ENCODE results near the gene AMIGO2. TPM values are rescaled to one million over a fixed set of nuclear protein-coding genes. Genes with fewer than 3 reads are reported as not detected.

AMIGO2 gene
- total RNA-seq, 1 donor from 2014 or later, result 16.9 TPM

DNA sequence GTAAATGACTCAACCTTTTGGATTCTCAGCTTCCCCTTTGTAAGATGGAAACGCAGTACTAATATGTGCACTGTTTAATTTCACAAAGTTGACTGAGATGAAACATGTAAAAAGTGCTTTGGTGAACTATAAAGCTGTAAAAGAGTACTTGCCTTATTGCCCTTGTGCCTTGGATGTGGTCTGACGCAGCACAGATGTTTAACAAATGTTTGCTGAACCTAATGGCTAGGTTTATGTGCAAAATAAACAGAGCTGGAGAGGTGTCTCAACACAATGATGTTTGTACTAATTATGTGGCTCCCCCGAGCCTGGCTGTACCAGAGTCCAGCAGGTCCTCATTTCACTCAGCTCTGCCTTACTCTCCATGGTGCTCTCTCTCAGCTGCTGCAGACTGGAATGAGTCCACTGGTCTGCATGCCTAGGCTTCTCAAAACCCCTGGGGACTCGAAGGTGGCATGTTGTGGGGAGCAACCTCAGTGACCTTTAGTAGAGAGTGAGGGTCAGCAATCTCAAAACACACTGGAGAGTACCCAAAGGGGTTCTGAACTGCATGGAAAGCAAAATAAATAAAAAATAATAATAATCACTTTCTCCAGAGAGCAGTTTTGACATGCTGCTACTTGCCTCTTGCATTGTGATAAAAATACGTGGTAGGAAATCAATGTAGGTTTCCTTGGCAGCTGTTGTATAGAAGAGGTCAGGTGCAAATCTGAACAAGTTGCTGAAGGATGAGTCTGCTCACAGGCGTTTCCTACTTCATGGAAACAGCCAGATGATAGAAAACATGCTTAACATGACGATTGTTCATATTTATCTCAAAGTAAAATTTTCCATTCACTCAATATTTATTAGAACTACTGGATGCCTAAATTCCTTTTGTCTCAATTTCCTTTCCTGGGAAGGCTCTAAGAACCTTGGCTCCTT, 8.5 kb upstream of the AMIGO2 start:
- no peaks in the 10 kb centered on the region for H3K36me3 Mint-ChIP-seq (ENCODE audit: unreplicated experiment)
- H3K9me3 Mint-ChIP-seq (ENCODE audit: unreplicated experiment), result peaks cover 7% of the 10 kb centered on the region
- no peaks in the 10 kb centered on the region for H3K27me3 Mint-ChIP-seq (ENCODE audit: unreplicated experiment)
- no peak overlapping the region for H3K4me3 Mint-ChIP-seq (ENCODE audit: unreplicated experiment)
- TF ChIP-seq, protein P1, sequence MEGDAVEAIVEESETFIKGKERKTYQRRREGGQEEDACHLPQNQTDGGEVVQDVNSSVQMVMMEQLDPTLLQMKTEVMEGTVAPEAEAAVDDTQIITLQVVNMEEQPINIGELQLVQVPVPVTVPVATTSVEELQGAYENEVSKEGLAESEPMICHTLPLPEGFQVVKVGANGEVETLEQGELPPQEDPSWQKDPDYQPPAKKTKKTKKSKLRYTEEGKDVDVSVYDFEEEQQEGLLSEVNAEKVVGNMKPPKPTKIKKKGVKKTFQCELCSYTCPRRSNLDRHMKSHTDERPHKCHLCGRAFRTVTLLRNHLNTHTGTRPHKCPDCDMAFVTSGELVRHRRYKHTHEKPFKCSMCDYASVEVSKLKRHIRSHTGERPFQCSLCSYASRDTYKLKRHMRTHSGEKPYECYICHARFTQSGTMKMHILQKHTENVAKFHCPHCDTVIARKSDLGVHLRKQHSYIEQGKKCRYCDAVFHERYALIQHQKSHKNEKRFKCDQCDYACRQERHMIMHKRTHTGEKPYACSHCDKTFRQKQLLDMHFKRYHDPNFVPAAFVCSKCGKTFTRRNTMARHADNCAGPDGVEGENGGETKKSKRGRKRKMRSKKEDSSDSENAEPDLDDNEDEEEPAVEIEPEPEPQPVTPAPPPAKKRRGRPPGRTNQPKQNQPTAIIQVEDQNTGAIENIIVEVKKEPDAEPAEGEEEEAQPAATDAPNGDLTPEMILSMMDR (IDR thresholded peaks at IDR 0.05), result no peak
- H3K4me1 Mint-ChIP-seq (ENCODE audit: unreplicated experiment), result peaks cover 60% of the 10 kb centered on the region
- no peak for DNase-seq (ENCODE audit: extremely low spot score, unreplicated experiment)
- H3K27ac Mint-ChIP-seq (ENCODE audit: unreplicated experiment), result peak overlapping the region; percentile 74

DNA sequence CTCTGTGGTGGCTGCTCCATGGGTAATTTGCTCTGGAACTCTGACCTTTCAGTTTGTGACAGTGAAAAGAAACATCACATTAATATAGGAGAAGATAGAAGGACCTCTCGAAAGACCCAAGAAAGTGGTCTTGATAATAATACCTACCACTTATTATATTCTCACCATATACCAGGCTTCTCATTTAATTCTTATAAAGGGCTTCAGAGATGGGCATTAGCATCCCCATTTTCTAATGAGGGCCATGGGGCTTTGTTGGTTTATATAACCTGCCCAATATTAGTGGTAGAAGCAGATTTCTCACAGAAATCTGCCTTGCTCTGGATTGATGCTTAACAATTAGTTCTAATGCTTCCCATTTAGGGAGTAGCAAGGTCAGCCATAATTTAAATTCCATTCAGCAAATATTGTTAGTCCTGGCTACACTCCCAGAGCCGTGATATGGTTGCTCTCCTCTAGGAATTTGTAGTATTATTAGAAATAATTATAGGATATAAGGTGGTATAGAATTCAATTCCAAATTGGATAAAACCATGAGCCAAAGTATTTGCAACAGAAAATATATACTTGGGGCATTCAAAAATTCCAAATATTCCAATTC, 7.4 kb upstream of the AMIGO2 start:
- Mint-ChIP-seq H3K4me1 (ENCODE audit: unreplicated experiment) (peaks cover 71% of the 10 kb centered on the region), H3K27ac (ENCODE audit: unreplicated experiment) (peak overlapping the region; percentile 77), H3K36me3 (ENCODE audit: unreplicated experiment) (no peaks in the 10 kb centered on the region), H3K9me3 (ENCODE audit: unreplicated experiment) (peaks cover 7% of the 10 kb centered on the region), H3K4me3 (ENCODE audit: unreplicated experiment) (no peak overlapping the region), H3K27me3 (ENCODE audit: unreplicated experiment) (no peaks in the 10 kb centered on the region)
- TF ChIP-seq, protein P1 (IDR thresholded peaks at IDR 0.05), result no peak
- DNase-seq (ENCODE audit: extremely low spot score, unreplicated experiment), result no peak

- Mint-ChIP-seq H3K9me3 (ENCODE audit: unreplicated experiment) (peaks cover 3% of the 10 kb centered on the region), H3K27ac (ENCODE audit: unreplicated experiment) (peak overlapping the region; percentile 77), H3K27me3 (ENCODE audit: unreplicated experiment) (no peaks in the 10 kb centered on the region), H3K4me3 (ENCODE audit: unreplicated experiment) (no peak overlapping the region), H3K36me3 (ENCODE audit: unreplicated experiment) (no peaks in the 10 kb centered on the region), H3K4me1 (ENCODE audit: unreplicated experiment) (peaks cover 83% of the 10 kb centered on the region)
- DNase-seq (ENCODE audit: extremely low spot score, unreplicated experiment), result no peak
- TF ChIP-seq, protein P1 (IDR thresholded peaks at IDR 0.05), result no peak
Measured at GRCh38 chr12:47085815-47086252, 6.1 kb upstream of the AMIGO2 start.

DNA sequence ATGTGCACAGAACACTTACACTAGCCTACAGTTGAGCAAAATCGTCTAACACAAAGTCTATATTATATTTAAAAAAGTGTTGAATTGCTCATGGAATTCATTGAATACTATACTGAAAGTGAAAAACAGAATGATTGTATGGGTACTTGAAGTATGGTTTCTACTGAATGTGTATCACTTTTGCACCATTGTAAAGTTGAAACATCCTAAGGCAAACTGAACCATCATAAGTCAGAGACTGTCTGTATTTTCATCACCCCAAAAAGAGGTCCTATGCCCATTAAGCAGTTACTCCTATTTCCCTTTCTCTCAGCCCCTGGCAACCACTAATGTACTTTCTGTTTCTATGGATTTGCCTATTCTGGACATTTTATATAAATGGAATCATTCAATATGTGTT, 4.4 kb upstream of the AMIGO2 start:
- Mint-ChIP-seq H3K27me3 (ENCODE audit: unreplicated experiment) (no peaks in the 10 kb centered on the region), H3K9me3 (ENCODE audit: unreplicated experiment) (no peaks in the 10 kb centered on the region), H3K36me3 (ENCODE audit: unreplicated experiment) (no peaks in the 10 kb centered on the region), H3K4me3 (ENCODE audit: unreplicated experiment) (no peak overlapping the region), H3K27ac (ENCODE audit: unreplicated experiment) (peak overlapping the region; percentile 77), H3K4me1 (ENCODE audit: unreplicated experiment) (peaks cover 92% of the 10 kb centered on the region)
- no peak for DNase-seq (ENCODE audit: extremely low spot score, unreplicated experiment)
- TF ChIP-seq, protein P1 (IDR thresholded peaks at IDR 0.05), result no peak
